ENCODE measurements around the gene MEOX2.

MEOX2 gene

GRCh38 chr7:15651693-15652092 lies 34.8 kb downstream of the MEOX2 start:
- H3K36me3 ChIP-seq (ENCODE audit: control insufficient read depth in 1 of 2, insufficient read depth in 2 of 2, low read depth in 1 of 2, low read length in 2 of 2): no peaks in the 10 kb centered on the region
- H2BK12ac ChIP-seq (ENCODE audit: low read length in 2 of 2): no peak overlapping the region
- no peak overlapping the region for H2AK5ac ChIP-seq (ENCODE audit: low read length, severe bottlenecking)
- H3K23ac ChIP-seq (ENCODE audit: low read length in 2 of 2): no peak overlapping the region
- H2BK5ac ChIP-seq (ENCODE audit: low read depth, low read length, poor library complexity, severe bottlenecking): no peak overlapping the region
- H3K18ac ChIP-seq (ENCODE audit: low read depth in 1 of 2, low read length in 2 of 2): no peak overlapping the region
- H2AFZ ChIP-seq (ENCODE audit: low read depth, low read length): no peak overlapping the region
- no peak overlapping the region for H2BK120ac ChIP-seq (ENCODE audit: low read depth, low read length)
- no peak for DNase-seq
- no peak overlapping the region for H3K14ac ChIP-seq (ENCODE audit: low read length in 2 of 2)
- H3K9me3 ChIP-seq (ENCODE audit: control insufficient read depth, low read length): no peaks in the 10 kb centered on the region
- no peak overlapping the region for H3K4ac ChIP-seq (ENCODE audit: low read depth in 1 of 2, low read length in 2 of 2)
- no peaks in the 10 kb centered on the region for H3K79me1 ChIP-seq (replicated peaks; ENCODE audit: low read length, poor library complexity, severe bottlenecking)
- H4K8ac ChIP-seq (ENCODE audit: low read length): no peak overlapping the region
- no peak overlapping the region for H3K4me3 ChIP-seq (ENCODE audit: insufficient read depth in 1 of 2, low read depth in 1 of 2, low read length in 2 of 2)
- H3K9ac ChIP-seq (ENCODE audit: low read length): no peak overlapping the region
- 86% methylated on average over 1 of the region's 1 CpG for WGBS
- no peak overlapping the region for H2BK15ac ChIP-seq (ENCODE audit: low read depth, poor library complexity, severe bottlenecking)
- no peak overlapping the region for H4K91ac ChIP-seq (ENCODE audit: low read length)
- no peak overlapping the region for H3K27ac ChIP-seq (ENCODE audit: low read length, poor library complexity, severe bottlenecking)
- H3K4me1 ChIP-seq (ENCODE audit: control insufficient read depth, insufficient read depth, low read depth, low read length): no peaks in the 10 kb centered on the region
- H3K27me3 ChIP-seq (ENCODE audit: control insufficient read depth in 1 of 2, insufficient read depth in 1 of 2, low read length in 2 of 2): no peaks in the 10 kb centered on the region
- H3K4me2 ChIP-seq (ENCODE audit: low read length, poor library complexity, severe bottlenecking): no peak overlapping the region

DNA sequence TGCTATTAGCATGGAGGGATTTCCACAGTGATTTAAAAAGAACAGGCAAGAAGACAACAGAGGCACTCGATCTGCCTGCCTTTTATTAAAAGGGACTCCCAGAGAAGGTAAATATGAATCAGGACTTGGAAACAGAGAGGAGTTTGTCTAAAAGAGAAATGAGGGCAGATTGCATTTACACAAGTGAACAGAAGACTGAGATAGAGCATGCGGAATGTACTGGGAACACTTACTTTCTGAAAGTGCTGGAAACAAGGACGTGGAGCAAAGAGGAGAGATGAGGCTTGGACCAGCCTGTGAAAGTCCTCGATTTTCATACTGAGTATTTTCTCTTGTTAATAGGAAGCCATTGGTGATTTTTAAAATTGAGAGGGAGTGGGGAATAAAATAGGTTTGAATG lies 35.7 kb downstream of the MEOX2 start:
- Histone ChIP-seq H4K8ac (ENCODE audit: low read length) (no peak overlapping the region), H2AK5ac (ENCODE audit: low read length, severe bottlenecking) (no peak overlapping the region), H3K14ac (ENCODE audit: low read length in 2 of 2) (no peak overlapping the region), H3K4ac (ENCODE audit: low read depth in 1 of 2, low read length in 2 of 2) (no peak overlapping the region), H3K27me3 (ENCODE audit: control insufficient read depth in 1 of 2, insufficient read depth in 1 of 2, low read length in 2 of 2) (no peaks in the 10 kb centered on the region), H3K27ac (ENCODE audit: low read length, poor library complexity, severe bottlenecking) (no peak overlapping the region), H3K9ac (ENCODE audit: low read length) (no peak overlapping the region), H2BK5ac (ENCODE audit: low read depth, low read length, poor library complexity, severe bottlenecking) (no peak overlapping the region), H4K91ac (ENCODE audit: low read length) (no peak overlapping the region), H3K18ac (ENCODE audit: low read depth in 1 of 2, low read length in 2 of 2) (no peak overlapping the region), H3K23ac (ENCODE audit: low read length in 2 of 2) (no peak overlapping the region), H3K4me2 (ENCODE audit: low read length, poor library complexity, severe bottlenecking) (no peak overlapping the region), H2AFZ (ENCODE audit: low read depth, low read length) (no peak overlapping the region), H3K36me3 (ENCODE audit: control insufficient read depth in 1 of 2, insufficient read depth in 2 of 2, low read depth in 1 of 2, low read length in 2 of 2) (no peaks in the 10 kb centered on the region), H3K4me3 (ENCODE audit: insufficient read depth in 1 of 2, low read depth in 1 of 2, low read length in 2 of 2) (no peak overlapping the region), H2BK120ac (ENCODE audit: low read depth, low read length) (no peak overlapping the region), H2BK15ac (ENCODE audit: low read depth, poor library complexity, severe bottlenecking) (no peak overlapping the region), H3K4me1 (ENCODE audit: control insufficient read depth, insufficient read depth, low read depth, low read length) (no peaks in the 10 kb centered on the region), H2BK12ac (ENCODE audit: low read length in 2 of 2) (no peak overlapping the region), H3K79me1 (replicated peaks; ENCODE audit: low read length, poor library complexity, severe bottlenecking) (no peaks in the 10 kb centered on the region), H3K9me3 (ENCODE audit: control insufficient read depth, low read length) (no peaks in the 10 kb centered on the region)
- 90% methylated on average over 4 of the region's 4 CpGs for WGBS
- DNase-seq: no peak

DNA sequence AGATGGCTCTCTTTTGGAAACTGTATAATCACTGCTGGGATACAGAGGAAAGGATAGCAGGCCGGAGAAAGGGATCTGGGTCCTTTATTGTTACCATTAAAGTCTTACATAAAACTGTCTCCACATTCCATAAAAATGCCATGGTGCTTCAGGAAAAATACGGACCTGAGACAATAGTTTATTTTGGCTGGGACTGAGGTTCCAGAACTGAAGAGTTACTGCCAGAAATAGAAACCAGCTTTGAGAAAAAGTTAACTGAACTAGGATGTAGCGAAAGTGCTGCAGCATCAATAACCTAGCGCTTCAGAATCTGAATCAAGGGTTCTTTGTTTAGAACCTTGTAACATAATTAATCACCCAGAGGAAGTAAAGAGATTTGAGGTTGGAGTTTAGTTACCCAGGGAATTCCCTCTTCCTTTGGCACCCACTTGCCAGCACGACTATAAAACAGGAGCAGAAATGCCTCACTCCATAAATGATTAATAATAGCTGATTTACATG lies 38.0 kb downstream of the MEOX2 start:
- no peak overlapping the region for H2BK120ac ChIP-seq (ENCODE audit: low read depth, low read length)
- WGBS: 28% methylated on average over 2 of the region's 5 CpGs

DNA sequence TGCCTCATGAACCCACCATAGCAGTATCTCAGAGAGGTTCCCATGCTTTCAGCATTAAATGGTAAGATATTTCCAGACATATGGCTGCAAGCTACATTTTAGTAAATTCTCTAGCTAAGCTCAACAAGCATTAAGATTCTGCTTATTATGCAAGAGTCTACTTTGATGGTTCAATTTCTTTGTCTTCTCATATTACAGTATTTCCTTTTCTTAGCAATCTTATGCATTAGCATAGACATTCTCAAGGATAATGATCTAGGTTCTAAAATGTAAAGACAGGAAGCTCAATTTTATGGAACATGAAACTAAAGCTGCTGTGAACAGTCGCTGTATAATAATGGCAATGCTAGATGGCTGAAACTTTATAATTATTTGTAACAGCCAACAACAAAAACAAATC lies 39.2 kb downstream of the MEOX2 start:
- Histone ChIP-seq H4K8ac (ENCODE audit: low read length) (no peak overlapping the region), H2BK5ac (ENCODE audit: low read depth, low read length, poor library complexity, severe bottlenecking) (no peak overlapping the region), H2AFZ (ENCODE audit: low read depth, low read length) (no peak overlapping the region), H3K4me2 (ENCODE audit: low read length, poor library complexity, severe bottlenecking) (no peak overlapping the region), H3K27me3 (ENCODE audit: control insufficient read depth in 1 of 2, insufficient read depth in 1 of 2, low read length in 2 of 2) (no peaks in the 10 kb centered on the region), H3K4me1 (ENCODE audit: control insufficient read depth, insufficient read depth, low read depth, low read length) (peaks cover 10% of the 10 kb centered on the region), H3K9ac (ENCODE audit: low read length) (no peak overlapping the region), H3K4ac (ENCODE audit: low read depth in 1 of 2, low read length in 2 of 2) (no peak overlapping the region), H3K4me3 (ENCODE audit: insufficient read depth in 1 of 2, low read depth in 1 of 2, low read length in 2 of 2) (no peak overlapping the region), H3K18ac (ENCODE audit: low read depth in 1 of 2, low read length in 2 of 2) (no peak overlapping the region), H4K91ac (ENCODE audit: low read length) (no peak overlapping the region), H3K79me1 (replicated peaks; ENCODE audit: low read length, poor library complexity, severe bottlenecking) (no peaks in the 10 kb centered on the region), H3K9me3 (ENCODE audit: control insufficient read depth, low read length) (no peaks in the 10 kb centered on the region), H2BK120ac (ENCODE audit: low read depth, low read length) (no peak overlapping the region), H2BK12ac (ENCODE audit: low read length in 2 of 2) (no peak overlapping the region), H3K27ac (ENCODE audit: low read length, poor library complexity, severe bottlenecking) (no peak overlapping the region), H3K14ac (ENCODE audit: low read length in 2 of 2) (no peak overlapping the region), H2BK15ac (ENCODE audit: low read depth, poor library complexity, severe bottlenecking) (no peak overlapping the region), H3K36me3 (ENCODE audit: control insufficient read depth in 1 of 2, insufficient read depth in 2 of 2, low read depth in 1 of 2, low read length in 2 of 2) (no peaks in the 10 kb centered on the region), H2AK5ac (ENCODE audit: low read length, severe bottlenecking) (no peak overlapping the region), H3K23ac (ENCODE audit: low read length in 2 of 2) (no peak overlapping the region)
- no CpG with 5 or more reads among the region's 1 CpG for WGBS
- DNase-seq: no peak

More for the DNA sequence above, 38.0 kb downstream of the MEOX2 start:
- DNase-seq: no peak
- H3K36me3 ChIP-seq (ENCODE audit: control insufficient read depth in 1 of 2, insufficient read depth in 2 of 2, low read depth in 1 of 2, low read length in 2 of 2): no peaks in the 10 kb centered on the region
- H3K27me3 ChIP-seq (ENCODE audit: control insufficient read depth in 1 of 2, insufficient read depth in 1 of 2, low read length in 2 of 2): no peaks in the 10 kb centered on the region
- H3K79me1 ChIP-seq (replicated peaks; ENCODE audit: low read length, poor library complexity, severe bottlenecking): no peaks in the 10 kb centered on the region
- H3K18ac ChIP-seq (ENCODE audit: low read depth in 1 of 2, low read length in 2 of 2): no peak overlapping the region
- H4K8ac ChIP-seq (ENCODE audit: low read length): no peak overlapping the region
- no peak overlapping the region for H2BK15ac ChIP-seq (ENCODE audit: low read depth, poor library complexity, severe bottlenecking)
- no peak overlapping the region for H3K4ac ChIP-seq (ENCODE audit: low read depth in 1 of 2, low read length in 2 of 2)
- peak overlapping the region; percentile 10 for H3K27ac ChIP-seq (ENCODE audit: low read length, poor library complexity, severe bottlenecking)
- no peak overlapping the region for H2BK12ac ChIP-seq (ENCODE audit: low read length in 2 of 2)
- peaks cover 5% of the 10 kb centered on the region for H3K4me1 ChIP-seq (ENCODE audit: control insufficient read depth, insufficient read depth, low read depth, low read length)
- H4K91ac ChIP-seq (ENCODE audit: low read length): no peak overlapping the region
- H3K9ac ChIP-seq (ENCODE audit: low read length): peak overlapping the region; percentile 30
- no peak overlapping the region for H2BK5ac ChIP-seq (ENCODE audit: low read depth, low read length, poor library complexity, severe bottlenecking)
- no peak overlapping the region for H3K23ac ChIP-seq (ENCODE audit: low read length in 2 of 2)
- no peaks in the 10 kb centered on the region for H3K9me3 ChIP-seq (ENCODE audit: control insufficient read depth, low read length)
- H2AK5ac ChIP-seq (ENCODE audit: low read length, severe bottlenecking): no peak overlapping the region
- no peak overlapping the region for H3K4me2 ChIP-seq (ENCODE audit: low read length, poor library complexity, severe bottlenecking)
- no peak overlapping the region for H3K14ac ChIP-seq (ENCODE audit: low read length in 2 of 2)
- no peak overlapping the region for H3K4me3 ChIP-seq (ENCODE audit: insufficient read depth in 1 of 2, low read depth in 1 of 2, low read length in 2 of 2)
- no peak overlapping the region for H2AFZ ChIP-seq (ENCODE audit: low read depth, low read length)

Data from mesenchymal stem cell (in vitro differentiated cells and primary cell).